CD4-positive, alpha-beta T cell treated with Interferon gamma for 1 hour (primary cell): ENCODE data around the gene GLI3.

ENCODE experiments used
- DNase-seq: peaks from one replicate; pipeline ENCODE4 v3.0.0-alpha.2; 2020

The GLI3 gene

GRCh38 chr7:42167631-42168236 is 69.3 kb downstream of the GLI3 start:
- DNase-seq = no peak

GRCh38 chr7:42167206-42167605 is 69.8 kb downstream of the GLI3 start:
- no peak for DNase-seq

- DNase-seq = no peak
Observed at GRCh38 chr7:42164881-42165428, 72.1 kb downstream of the GLI3 start.

- no peak for DNase-seq
Observed at GRCh38 chr7:42162560-42163325, 74.3 kb downstream of the GLI3 start.

- DNase-seq = no peak
Observed at GRCh38 chr7:42161719-42162118, 75.3 kb downstream of the GLI3 start.

- DNase-seq = no peak
Observed at GRCh38 chr7:42161110-42161509, 75.9 kb downstream of the GLI3 start.

GRCh38 chr7:42159130-42159529 is 77.9 kb downstream of the GLI3 start:
- DNase-seq = no peak

GRCh38 chr7:42156967-42157721 is 79.9 kb downstream of the GLI3 start:
- DNase-seq = no peak

- DNase-seq = no peak
Observed at GRCh38 chr7:42156291-42156865, 80.6 kb downstream of the GLI3 start.

- DNase-seq = no peak
Observed at GRCh38 chr7:42155584-42156290, 81.3 kb downstream of the GLI3 start.

- DNase-seq = no peak
Observed at GRCh38 chr7:42154173-42154572, 82.8 kb downstream of the GLI3 start.

GRCh38 chr7:42152329-42153205 is 84.4 kb downstream of the GLI3 start:
- no peak for DNase-seq

GRCh38 chr7:42151309-42151708 is 85.7 kb downstream of the GLI3 start:
- no peak for DNase-seq

GRCh38 chr7:42145539-42145938 is 91.5 kb downstream of the GLI3 start:
- no peak for DNase-seq

GRCh38 chr7:42144604-42145003 is 92.4 kb downstream of the GLI3 start:
- no peak for DNase-seq

- DNase-seq = no peak
Observed at GRCh38 chr7:42143711-42144600, 93.1 kb downstream of the GLI3 start.

- no peak for DNase-seq
Observed at GRCh38 chr7:42142089-42142488, 94.9 kb downstream of the GLI3 start.

GRCh38 chr7:42139751-42140150 is 97.3 kb downstream of the GLI3 start:
- no peak for DNase-seq

- DNase-seq = no peak
Observed at GRCh38 chr7:42138691-42139090, 98.3 kb downstream of the GLI3 start.

GRCh38 chr7:42137941-42138340 is 99.1 kb downstream of the GLI3 start:
- DNase-seq = no peak

- no peak for DNase-seq
Observed at GRCh38 chr7:42137431-42137830, 99.6 kb downstream of the GLI3 start.
